Trophoblast cell (in vitro differentiated cells and primary cell): ENCODE data around the gene RFC4.

Experiments
- DNase-seq, 2 donors: peaks; one replicate each; pipeline ENCODE4 v3.0.0-alpha.2; 2016
- H2AFZ ChIP-seq: 2 replicates; pipeline ENCODE4 v1.6.1; 2013; ENCODE audit warnings: low read length, moderate library complexity, mild to moderate bottlenecking; ENCODE audit not compliant: insufficient read depth, poor library complexity
- H2AK5ac ChIP-seq: 2 replicates; pipeline ENCODE4 v1.6.1; 2013; ENCODE audit warnings: mild to moderate bottlenecking, low read length
- H2BK120ac ChIP-seq: 2 replicates; pipeline ENCODE4 v1.6.1; 2013; ENCODE audit warnings: low read length, mild to moderate bottlenecking, moderate library complexity; ENCODE audit not compliant: insufficient read depth, poor library complexity
- H2BK12ac ChIP-seq: 2 replicates; pipeline ENCODE4 v1.6.1; 2013; ENCODE audit warnings: mild to moderate bottlenecking, low read length, moderate library complexity
- H2BK5ac ChIP-seq: 2 replicates; pipeline ENCODE4 v1.6.1; 2013; ENCODE audit warnings: low read length, low read depth, moderate library complexity, mild to moderate bottlenecking; ENCODE audit not compliant: poor library complexity
- H3K14ac ChIP-seq: 2 replicates; pipeline ENCODE4 v1.6.1; 2013; ENCODE audit warnings: mild to moderate bottlenecking, low read length
- H3K18ac ChIP-seq: 2 replicates; pipeline ENCODE4 v1.6.1; 2013; ENCODE audit warnings: mild to moderate bottlenecking, low read length
- H3K23ac ChIP-seq: 2 replicates; pipeline ENCODE4 v1.6.1; 2013; ENCODE audit warnings: low read length
- H3K27ac ChIP-seq: 2 replicates; pipeline ENCODE4 v1.5.1; 2013; ENCODE audit warnings: low read depth, mild to moderate bottlenecking, inconsistent platforms, low read length, moderate library complexity
- H3K27me3 ChIP-seq: 2 replicates; pipeline ENCODE4 v1.6.1; 2013; ENCODE audit warnings: inconsistent platforms, mild to moderate bottlenecking, low read length, moderate library complexity; ENCODE audit not compliant: insufficient read depth
- H3K36me3 ChIP-seq, 2 experiments: 1 replicate in 1 of 2; 2 replicates in 1 of 2; pipeline ENCODE4 v1.6.1; 2013; ENCODE audit warnings: low read length in 2 of 2, mild to moderate bottlenecking in 2 of 2, moderate library complexity in 1 of 2; ENCODE audit not compliant: insufficient read depth in 2 of 2, control insufficient read depth in 1 of 2
- H3K4ac ChIP-seq: 2 replicates; pipeline ENCODE4 v1.6.1; 2013; ENCODE audit warnings: low read depth, mild to moderate bottlenecking, low read length, moderate library complexity
- H3K4me1 ChIP-seq, 2 experiments: 1 replicate in 1 of 2; 2 replicates in 1 of 2; pipeline ENCODE4 v1.6.1; 2013; ENCODE audit warnings: low read length in 2 of 2, mild to moderate bottlenecking in 2 of 2, moderate library complexity in 1 of 2; ENCODE audit not compliant: insufficient read depth in 2 of 2, control insufficient read depth in 1 of 2
- H3K4me2 ChIP-seq: 2 replicates; pipeline ENCODE4 v1.6.1; 2013; ENCODE audit warnings: inconsistent platforms, mild to moderate bottlenecking, low read length, moderate library complexity
- H3K4me3 ChIP-seq: 2 replicates; pipeline ENCODE4 v1.5.1; 2013; ENCODE audit warnings: mild to moderate bottlenecking, low read depth, low read length, inconsistent platforms
- H3K79me1 ChIP-seq: one replicate; pipeline ENCODE4 v1.6.1; 2013; ENCODE audit warnings: low read length
- H3K79me2 ChIP-seq: 2 replicates; pipeline ENCODE4 v1.6.1; 2013; ENCODE audit warnings: low read length, mild to moderate bottlenecking; ENCODE audit not compliant: control insufficient read depth, insufficient read depth, poor library complexity
- H3K9ac ChIP-seq: 2 replicates; pipeline ENCODE4 v1.6.1; 2013; ENCODE audit warnings: mild to moderate bottlenecking, low read length
- H3K9me3 ChIP-seq: 2 replicates; pipeline ENCODE4 v1.6.1; 2013; ENCODE audit warnings: low read depth, mild to moderate bottlenecking, control low read depth, inconsistent platforms, low read length; ENCODE audit not compliant: insufficient read depth
- H4K12ac ChIP-seq: 2 replicates; pipeline ENCODE4 v1.6.1; 2013; ENCODE audit warnings: low read depth, mild to moderate bottlenecking, low read length, moderate library complexity
- H4K8ac ChIP-seq: 2 replicates; pipeline ENCODE4 v1.6.1; 2013; ENCODE audit warnings: low read depth, mild to moderate bottlenecking, low read length, moderate library complexity
- H4K91ac ChIP-seq: one replicate; pipeline ENCODE4 v1.6.1; 2013; ENCODE audit warnings: low read depth, mild to moderate bottlenecking, low read length, moderate library complexity
- WGBS: extraction: QIAGEN DNeasy Blood & Tissue Kit; methylation state at CpG from one replicate; pipeline ENCODE4 v1.1.7; 2013; ENCODE audit warnings: missing lambda C conversion rate; ENCODE audit not compliant: insufficient read length, insufficient coverage; ENCODE audit errors: extremely low coverage; 5-methylcytosine and 5-hydroxymethylcytosine counted together

RFC4 gene

GRCh38 chr3:186789554-186790260 is 16.6 kb downstream of the RFC4 start:
- Histone ChIP-seq H3K36me3 (peaks cover 4 to 43% of the 10 kb centered on the region in 2 experiments), H3K27ac (no peak overlapping the region), H4K12ac (no peak overlapping the region), H3K9ac (no peak overlapping the region), H3K9me3 (no peaks in the 10 kb centered on the region), H2BK120ac (no peak overlapping the region), H2AFZ (no peak overlapping the region), H3K4me3 (no peak overlapping the region), H3K79me2 (peaks cover 2% of the 10 kb centered on the region), H3K79me1 (no peaks in the 10 kb centered on the region), H4K8ac (no peak overlapping the region), H3K4me2 (no peak overlapping the region), H3K14ac (no peak overlapping the region), H3K27me3 (no peaks in the 10 kb centered on the region), H3K4ac (no peak overlapping the region), H2AK5ac (no peak overlapping the region), H3K23ac (no peak overlapping the region), H4K91ac (no peak overlapping the region), H3K4me1 (peaks cover 0 to 2% of the 10 kb centered on the region in 2 experiments), H3K18ac (no peak overlapping the region), H2BK5ac (no peak overlapping the region), H2BK12ac (no peak overlapping the region)
- no CpG with 5 or more reads among the region's 4 CpGs for WGBS
- DNase-seq = peak in 1 of 2 donors; percentile 38

- H2BK12ac ChIP-seq = no peak overlapping the region
- no peak overlapping the region for H3K9ac ChIP-seq
- H3K36me3 ChIP-seq = peaks cover 9 to 47% of the 10 kb centered on the region in 2 experiments
- no peaks in the 10 kb centered on the region for H3K27me3 ChIP-seq
- no peak overlapping the region for H3K4me2 ChIP-seq
- no peak overlapping the region for H3K4me3 ChIP-seq
- H2AFZ ChIP-seq = no peak overlapping the region
- no peaks in the 10 kb centered on the region for H3K9me3 ChIP-seq
- H3K4me1 ChIP-seq = peaks cover 0 to 2% of the 10 kb centered on the region in 2 experiments
- H3K79me2 ChIP-seq = peaks cover 8% of the 10 kb centered on the region
- no peak overlapping the region for H4K91ac ChIP-seq
- DNase-seq = peak in 1 of 2 donors; percentile 19
- no peak overlapping the region for H2BK120ac ChIP-seq
- no peak overlapping the region for H3K23ac ChIP-seq
- no peak overlapping the region for H4K8ac ChIP-seq
- WGBS = no CpG with 5 or more reads among the region's 13 CpGs
- H2BK5ac ChIP-seq = no peak overlapping the region
- no peak overlapping the region for H3K4ac ChIP-seq
- H3K27ac ChIP-seq = no peak overlapping the region
- H3K79me1 ChIP-seq = peaks cover 6% of the 10 kb centered on the region
- H3K18ac ChIP-seq = no peak overlapping the region
- H2AK5ac ChIP-seq = no peak overlapping the region
- no peak overlapping the region for H3K14ac ChIP-seq
- no peak overlapping the region for H4K12ac ChIP-seq
These were observed 17.6 kb downstream of the RFC4 start for GRCh38 chr3:186788482-186789370.

GRCh38 chr3:186787642-186788481 is 18.4 kb downstream of the RFC4 start:
- DNase-seq = peak in 1 of 2 donors; percentile 15
- no CpG with 5 or more reads among the region's 15 CpGs for WGBS
- H3K14ac ChIP-seq = no peak overlapping the region

GRCh38 chr3:186786922-186787321 is 19.4 kb downstream of the RFC4 start:
- no peak overlapping the region for H2BK120ac ChIP-seq
- WGBS = no CpG with 5 or more reads among the region's 3 CpGs

More at GRCh38 chr3:186787642-186788481, 18.4 kb downstream of the RFC4 start:
- Histone ChIP-seq H2BK5ac (no peak overlapping the region), H3K4me1 (peaks cover 0 to 2% of the 10 kb centered on the region in 2 experiments), H3K18ac (no peak overlapping the region), H3K23ac (no peak overlapping the region), H3K4ac (no peak overlapping the region), H3K4me3 (no peak overlapping the region), H2AK5ac (no peak overlapping the region), H4K91ac (no peak overlapping the region), H3K9me3 (no peaks in the 10 kb centered on the region), H4K12ac (no peak overlapping the region), H4K8ac (no peak overlapping the region), H3K4me2 (peak overlapping the region; percentile 23), H3K79me1 (peaks cover 13% of the 10 kb centered on the region), H2BK120ac (no peak overlapping the region), H3K79me2 (peaks cover 12% of the 10 kb centered on the region), H2AFZ (no peak overlapping the region), H3K27me3 (no peaks in the 10 kb centered on the region), H3K36me3 (peaks cover 9 to 47% of the 10 kb centered on the region in 2 experiments), H3K9ac (no peak overlapping the region), H3K27ac (no peak overlapping the region), H2BK12ac (no peak overlapping the region)

More at GRCh38 chr3:186786922-186787321, 19.4 kb downstream of the RFC4 start:
- Histone ChIP-seq H3K14ac (no peak overlapping the region), H3K27me3 (no peaks in the 10 kb centered on the region), H2BK12ac (no peak overlapping the region), H3K9me3 (no peaks in the 10 kb centered on the region), H2AFZ (no peak overlapping the region), H3K9ac (no peak overlapping the region), H4K91ac (no peak overlapping the region), H2AK5ac (no peak overlapping the region), H3K23ac (no peak overlapping the region), H4K12ac (no peak overlapping the region), H4K8ac (no peak overlapping the region), H3K4me3 (no peak overlapping the region), H3K4ac (no peak overlapping the region), H3K4me2 (peak overlapping the region; percentile 21), H3K27ac (no peak overlapping the region), H3K36me3 (peaks cover 9 to 45% of the 10 kb centered on the region in 2 experiments), H3K79me2 (peaks cover 13% of the 10 kb centered on the region), H3K79me1 (peaks cover 14% of the 10 kb centered on the region), H3K4me1 (peaks cover 0 to 2% of the 10 kb centered on the region in 2 experiments), H2BK5ac (no peak overlapping the region), H3K18ac (no peak overlapping the region)
- DNase-seq = no peak
